ENCODE data around the gene BACE2. TPM values are rescaled to one million over a fixed set of nuclear protein-coding genes. Genes with fewer than 3 reads are reported as not detected.

The BACE2 gene
- total and polyA plus RNA-seq, 2 donors (not counting 3 experiments of a cell fraction or from before 2014, with no cell fraction given) = 113 to 184 TPM

- Histone ChIP-seq H4K20me1 (replicated peaks; ENCODE audit: control insufficient read depth, extremely low read depth, insufficient read depth, low read length) (no peaks in the 10 kb centered on the region), H3K4me3 (replicated peaks in 1 of 3; ENCODE audit: insufficient read depth in 1 of 3, low read depth in 1 of 3, low read length in 3 of 3) (no peak overlapping the region), H3K27ac (ENCODE audit: insufficient read depth, low read depth, low read length) (no peak overlapping the region), H3K9ac (replicated peaks; ENCODE audit: extremely low read depth, insufficient read depth, low read length) (no peak overlapping the region), H3K9me1 (replicated peaks; ENCODE audit: control insufficient read depth, extremely low read depth, insufficient read depth, low read length) (no peaks in the 10 kb centered on the region), H3K79me2 (ENCODE audit: control insufficient read depth, insufficient read depth, low read length) (no peaks in the 10 kb centered on the region), H3K36me3 (ENCODE audit: control insufficient read depth in 2 of 2, extremely low read depth in 1 of 2, insufficient read depth in 2 of 2, low read length in 2 of 2) (peaks cover 0 to 3% of the 10 kb centered on the region in 2 experiments), H2AFZ (ENCODE audit: low read depth, low read length) (no peak overlapping the region), H3K27me3 (ENCODE audit: control insufficient read depth in 2 of 2, insufficient read depth in 2 of 2, low read length in 2 of 2) (no peaks in the 10 kb centered on the region), H3K4me1 (ENCODE audit: control insufficient read depth, extremely low read depth, insufficient read depth, low read length) (no peaks in the 10 kb centered on the region), H3K4me2 (ENCODE audit: insufficient read depth, low read length) (no peak overlapping the region), H3K9me3 (replicated peaks; ENCODE audit: control insufficient read depth, insufficient read depth, low read length) (no peaks in the 10 kb centered on the region)
- BruUV-seq (replicated peaks) = no TSS peak
- TF ChIP-seq MAX (IDR thresholded peaks at IDR 0.05; ENCODE audit: insufficient read depth, insufficient read length) (no peak), GATA2 (IDR thresholded peaks at IDR 0.05; ENCODE audit: insufficient read depth, insufficient read length, low read depth, low read length) (no peak), JUN (IDR thresholded peaks at IDR 0.05; ENCODE audit: borderline replicate concordance, insufficient read depth, insufficient read length, low read depth) (no peak), EZH2 (IDR thresholded peaks at IDR 0.05; ENCODE audit: borderline replicate concordance, low read depth, low read length, severe bottlenecking) (no peak), FOS (IDR thresholded peaks at IDR 0.05; ENCODE audit: borderline replicate concordance, insufficient read depth, low read length) (no peak), POLR2A (IDR thresholded peaks at IDR 0.05; ENCODE audit: low read depth, low read length) (no peak), POLR2AphosphoS5 (IDR thresholded peaks at IDR 0.05; ENCODE audit: insufficient read depth, low read depth, low read length) (no peak), CTCF (IDR thresholded peaks at IDR 0.05; ENCODE audit: extremely low read depth in 1 of 2, insufficient read depth in 1 of 2, low read depth in 1 of 2, low read length in 2 of 2) (no peak)
- ChIA-PET CTCF (no interaction called here), POLR2A (no interaction called here)
- dilution Hi-C loops (cut with MboI; ENCODE audit: extremely low pct_ligation_motif_present, low sequenced_read_pairs) (no loop called here), intact Hi-C loops (cut with micrococcal nuclease) (no loop called here)
- DNase-seq (ENCODE audit: low read depth, low spot score) (no peak), FAIRE-seq (no peak)
These were observed 51.7 kb downstream of the BACE2 start for GRCh38 chr21:41219498-41220207.
